ENCODE measurements around the gene SMYD4. TPM values are rescaled to one million over a fixed set of nuclear protein-coding genes. Genes with fewer than 3 reads are reported as not detected.

SMYD4 gene
- total RNA-seq, 1 experiment from 2014 or later, result 9.3 TPM

DNA sequence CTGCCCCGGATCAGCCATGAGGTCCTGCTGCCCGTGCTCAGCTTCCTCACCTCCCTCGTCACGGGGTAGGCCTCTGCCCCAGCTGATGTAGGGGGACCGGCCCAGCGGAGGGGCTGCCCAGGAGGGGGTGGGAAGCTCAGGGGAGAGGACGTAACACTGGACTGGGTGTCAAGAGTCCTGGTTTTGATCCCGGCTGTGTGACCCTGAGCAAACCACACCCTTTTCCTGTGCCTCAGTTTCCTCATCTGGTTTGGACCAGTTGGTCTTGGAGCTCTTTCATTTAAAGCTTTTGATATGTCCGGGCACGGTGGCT lies 98.6 kb downstream of the SMYD4 start:
- no peak overlapping the region for H3K27ac ChIP-seq (ENCODE audit: low read length)

DNA sequence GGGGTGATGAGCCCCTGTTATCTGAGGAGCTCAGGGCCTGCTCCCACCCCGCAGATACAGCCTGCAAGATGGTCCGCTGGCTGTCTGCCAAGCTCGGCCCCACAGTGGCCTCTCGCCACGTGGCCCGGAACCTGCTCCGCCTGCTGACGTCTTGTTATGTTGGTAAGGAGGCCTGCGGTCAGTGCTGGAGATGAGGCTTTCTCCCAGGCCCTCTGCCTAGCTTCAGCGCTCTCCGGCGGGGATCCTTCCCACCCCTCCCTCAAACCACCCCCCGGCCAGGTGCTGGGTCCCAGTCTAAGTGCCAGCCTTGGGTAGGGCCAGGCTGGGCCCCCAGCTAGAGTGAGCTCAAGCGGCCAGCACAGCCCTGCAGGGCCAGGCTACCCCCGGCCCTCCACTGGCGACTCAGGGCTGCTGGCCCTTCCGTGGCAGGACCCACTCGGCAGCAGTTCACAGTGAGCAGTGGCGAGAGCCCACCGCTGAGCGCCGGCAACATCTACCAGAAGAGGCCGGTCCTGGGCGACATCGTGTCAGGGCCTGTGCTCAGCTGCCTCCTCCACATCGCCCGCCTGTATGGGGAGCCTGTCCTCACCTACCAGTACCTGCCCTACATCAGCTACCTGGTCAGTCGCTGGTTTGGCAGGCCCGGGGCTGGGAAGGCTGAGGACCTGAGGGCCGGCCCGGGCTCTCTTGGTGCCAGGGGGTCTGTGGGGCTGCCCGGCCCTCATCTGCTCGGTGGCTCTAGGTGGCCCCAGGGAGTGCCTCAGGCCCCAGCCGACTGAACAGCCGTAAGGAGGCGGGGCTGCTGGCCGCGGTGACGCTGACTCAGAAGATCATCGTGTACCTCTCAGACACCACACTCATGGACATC lies 99.1 kb downstream of the SMYD4 start:
- H3K9me3 ChIP-seq (ENCODE audit: low read length), result no peaks in the 10 kb centered on the region
- no peak overlapping the region for H3K9ac ChIP-seq (ENCODE audit: low read length)
- H3K4me1 ChIP-seq (ENCODE audit: insufficient read depth, low read length), result peaks cover 1% of the 10 kb centered on the region; the same call in 1 of the 2 replicates
- H3K9me2 ChIP-seq (replicated peaks; ENCODE audit: low read length), result no peaks in the 10 kb centered on the region
- BruUV-seq (replicated peaks), result no TSS peak
- POLR2A ChIA-PET (ENCODE audit: unreplicated experiment), result no interaction called here
- no peaks in the 10 kb centered on the region for H4K20me1 ChIP-seq (ENCODE audit: low read length)
- H3K4me3 ChIP-seq (ENCODE audit: low read length), result no peak overlapping the region
- H3K36me3 ChIP-seq (ENCODE audit: low read depth, low read length), result no peaks in the 10 kb centered on the region
- no peaks in the 10 kb centered on the region for H3F3A ChIP-seq (ENCODE audit: low read length, unreplicated experiment)
- CTCF ChIA-PET, result no interaction called here
- H3K27me3 ChIP-seq (ENCODE audit: low read length), result no peaks in the 10 kb centered on the region
- no peak; the same call in 1 of the 2 replicates for ATAC-seq
- no peak overlapping the region for H3K4me2 ChIP-seq (ENCODE audit: low read length)
- no peak overlapping the region for H2AFZ ChIP-seq (ENCODE audit: low read length)
- H3K79me2 ChIP-seq (ENCODE audit: low read length), result peaks cover 9% of the 10 kb centered on the region; the same call in 1 of the 2 replicates
- no peak overlapping the region for H3K27ac ChIP-seq (ENCODE audit: low read length)
- no peak for DNase-seq
- no peak for TF ChIP-seq EZH2phosphoT487 (IDR thresholded peaks at IDR 0.05; ENCODE audit: borderline replicate concordance, low read length)
- TF ChIP-seq EZH2 (IDR thresholded peaks at IDR 0.05; ENCODE audit: low read length, unreplicated experiment), result no peak
- TF ChIP-seq, protein P1, sequence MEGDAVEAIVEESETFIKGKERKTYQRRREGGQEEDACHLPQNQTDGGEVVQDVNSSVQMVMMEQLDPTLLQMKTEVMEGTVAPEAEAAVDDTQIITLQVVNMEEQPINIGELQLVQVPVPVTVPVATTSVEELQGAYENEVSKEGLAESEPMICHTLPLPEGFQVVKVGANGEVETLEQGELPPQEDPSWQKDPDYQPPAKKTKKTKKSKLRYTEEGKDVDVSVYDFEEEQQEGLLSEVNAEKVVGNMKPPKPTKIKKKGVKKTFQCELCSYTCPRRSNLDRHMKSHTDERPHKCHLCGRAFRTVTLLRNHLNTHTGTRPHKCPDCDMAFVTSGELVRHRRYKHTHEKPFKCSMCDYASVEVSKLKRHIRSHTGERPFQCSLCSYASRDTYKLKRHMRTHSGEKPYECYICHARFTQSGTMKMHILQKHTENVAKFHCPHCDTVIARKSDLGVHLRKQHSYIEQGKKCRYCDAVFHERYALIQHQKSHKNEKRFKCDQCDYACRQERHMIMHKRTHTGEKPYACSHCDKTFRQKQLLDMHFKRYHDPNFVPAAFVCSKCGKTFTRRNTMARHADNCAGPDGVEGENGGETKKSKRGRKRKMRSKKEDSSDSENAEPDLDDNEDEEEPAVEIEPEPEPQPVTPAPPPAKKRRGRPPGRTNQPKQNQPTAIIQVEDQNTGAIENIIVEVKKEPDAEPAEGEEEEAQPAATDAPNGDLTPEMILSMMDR (conservative IDR thresholded peaks at IDR 0.05; ENCODE audit: low read depth, low read length), result no peak
- intact Hi-C loops (cut with micrococcal nuclease), result no loop called here

More for the DNA sequence above, 98.6 kb downstream of the SMYD4 start:
- CTCF ChIA-PET, result no interaction called here
- H3K79me2 ChIP-seq (ENCODE audit: low read length), result 0 out of 2 replicates have a peak, but pooled peaks cover 3% of the 10 kb centered on the region
- POLR2A ChIA-PET (ENCODE audit: unreplicated experiment), result no interaction called here
- DNase-seq (no peak), ATAC-seq (no peak)
- no peak overlapping the region for H3K9ac ChIP-seq (ENCODE audit: low read length)
- H3K36me3 ChIP-seq (ENCODE audit: low read depth, low read length), result no peaks in the 10 kb centered on the region
- no peak overlapping the region for H3K4me3 ChIP-seq (ENCODE audit: low read length)
- no peaks in the 10 kb centered on the region for H3K9me2 ChIP-seq (replicated peaks; ENCODE audit: low read length)
- TF ChIP-seq, protein P1 (conservative IDR thresholded peaks at IDR 0.05; ENCODE audit: low read depth, low read length), result no peak
- H3K4me2 ChIP-seq (ENCODE audit: low read length), result no peak overlapping the region
- no peaks in the 10 kb centered on the region for H3K4me1 ChIP-seq (ENCODE audit: insufficient read depth, low read length)
- intact Hi-C loops (cut with micrococcal nuclease), result no loop called here
- no peaks in the 10 kb centered on the region for H3K9me3 ChIP-seq (ENCODE audit: low read length)
- no peaks in the 10 kb centered on the region for H3K27me3 ChIP-seq (ENCODE audit: low read length)
- no peaks in the 10 kb centered on the region for H3F3A ChIP-seq (ENCODE audit: low read length, unreplicated experiment)
- H4K20me1 ChIP-seq (ENCODE audit: low read length), result no peaks in the 10 kb centered on the region
- BruUV-seq (replicated peaks), result no TSS peak
- no peak overlapping the region for H2AFZ ChIP-seq (ENCODE audit: low read length)

DNA sequence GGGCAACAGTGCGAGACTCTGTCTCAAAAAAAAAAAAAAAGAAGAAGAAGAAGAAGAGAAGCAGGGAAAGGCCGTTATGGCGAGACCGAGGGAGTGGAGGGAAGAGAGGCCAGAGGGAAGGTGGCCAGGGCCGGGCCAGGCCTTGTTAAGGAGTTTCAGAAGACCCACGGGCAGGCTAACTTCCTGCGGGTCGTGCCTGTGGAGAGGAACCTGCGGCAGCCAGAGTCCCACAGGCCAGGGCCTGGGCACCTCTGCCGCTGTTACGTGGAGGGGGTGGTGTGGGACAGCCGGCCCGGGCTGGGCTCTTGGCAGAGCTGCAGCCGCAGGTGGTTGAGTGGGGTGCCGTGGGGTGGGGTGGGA lies 99.8 kb downstream of the SMYD4 start:
- H3K4me3 ChIP-seq (ENCODE audit: low read length), result no peak overlapping the region
- H2AFZ ChIP-seq (ENCODE audit: low read length), result no peak overlapping the region
- no peaks in the 10 kb centered on the region for H3K27me3 ChIP-seq (ENCODE audit: low read length)
- no peaks in the 10 kb centered on the region for H4K20me1 ChIP-seq (ENCODE audit: low read length)
- H3K79me2 ChIP-seq (ENCODE audit: low read length), result peaks cover 15% of the 10 kb centered on the region; the same call in 1 of the 2 replicates
- ATAC-seq (no peak), DNase-seq (no peak)
- H3K27ac ChIP-seq (ENCODE audit: low read length), result no peak overlapping the region
- no peaks in the 10 kb centered on the region for H3K36me3 ChIP-seq (ENCODE audit: low read depth, low read length)
- no peaks in the 10 kb centered on the region for H3K9me2 ChIP-seq (replicated peaks; ENCODE audit: low read length)
- no peak overlapping the region for H3K4me2 ChIP-seq (ENCODE audit: low read length)
- no peaks in the 10 kb centered on the region for H3F3A ChIP-seq (ENCODE audit: low read length, unreplicated experiment)
- ChIA-PET CTCF (no interaction called here), POLR2A (ENCODE audit: unreplicated experiment) (no interaction called here)
- no peaks in the 10 kb centered on the region for H3K9me3 ChIP-seq (ENCODE audit: low read length)
- intact Hi-C loops (cut with micrococcal nuclease), result no loop called here
- peaks cover 7% of the 10 kb centered on the region; the same call in 1 of the 2 replicates for H3K4me1 ChIP-seq (ENCODE audit: insufficient read depth, low read length)
- no TSS peak for BruUV-seq (replicated peaks)
- TF ChIP-seq, protein P1 (conservative IDR thresholded peaks at IDR 0.05; ENCODE audit: low read depth, low read length), result no peak
- no peak for TF ChIP-seq EZH2phosphoT487 (IDR thresholded peaks at IDR 0.05; ENCODE audit: borderline replicate concordance, low read length)
- TF ChIP-seq EZH2 (IDR thresholded peaks at IDR 0.05; ENCODE audit: low read length, unreplicated experiment), result no peak
- no peak overlapping the region for H3K9ac ChIP-seq (ENCODE audit: low read length)

Data from PC-3 (cell line).